HG02885 (cell line): ENCODE measurements around the gene PNMA8A.

ENCODE experiments used
- ATAC-seq: cut with Tn5 transposase; IDR thresholded peaks from one replicate; pipeline ENCODE4 v1.9.1; 2021; ENCODE audit warnings: mild to moderate bottlenecking; ENCODE audit not compliant: unreplicated experiment, poor library complexity

PNMA8A gene

GRCh38 chr19:46471811-46472543 lies 614 bp upstream of the PNMA8A start:
- ATAC-seq: no peak

- no peak for ATAC-seq
Measured at GRCh38 chr19:46470376-46470775, 987 bp downstream of the PNMA8A start.

GRCh38 chr19:46469541-46470185 lies 1.7 kb downstream of the PNMA8A start:
- no peak for ATAC-seq

GRCh38 chr19:46466536-46467196 lies 4.7 kb downstream of the PNMA8A start:
- peak; percentile 63 for ATAC-seq

GRCh38 chr19:46463516-46463915 lies 7.8 kb downstream of the PNMA8A start:
- no peak for ATAC-seq

GRCh38 chr19:46461537-46461936 lies 9.8 kb downstream of the PNMA8A start:
- no peak for ATAC-seq

GRCh38 chr19:46460981-46461380 lies 10.4 kb downstream of the PNMA8A start:
- ATAC-seq: no peak

- no peak for ATAC-seq
Measured at GRCh38 chr19:46460055-46460454, 11.3 kb downstream of the PNMA8A start.

- ATAC-seq: no peak
Measured at GRCh38 chr19:46456930-46457329, 14.4 kb downstream of the PNMA8A start.

- no peak for ATAC-seq
Measured at GRCh38 chr19:46454244-46454643, 17.1 kb downstream of the PNMA8A start.

GRCh38 chr19:46453661-46454060 lies 17.7 kb downstream of the PNMA8A start:
- no peak for ATAC-seq

- no peak for ATAC-seq
Measured at GRCh38 chr19:46452186-46452585, 19.2 kb downstream of the PNMA8A start.

GRCh38 chr19:46451352-46451751 lies 20.0 kb downstream of the PNMA8A start:
- no peak for ATAC-seq

GRCh38 chr19:46450737-46451136 lies 20.6 kb downstream of the PNMA8A start:
- no peak for ATAC-seq

GRCh38 chr19:46449228-46449627 lies 22.1 kb downstream of the PNMA8A start:
- ATAC-seq: no peak

- ATAC-seq: no peak
Measured at GRCh38 chr19:46448601-46449000, 22.8 kb downstream of the PNMA8A start.

- ATAC-seq: no peak
Measured at GRCh38 chr19:46447824-46448223, 23.5 kb downstream of the PNMA8A start.

GRCh38 chr19:46447006-46447405 lies 24.4 kb downstream of the PNMA8A start:
- ATAC-seq: no peak

- ATAC-seq: no peak
Measured at GRCh38 chr19:46446021-46446420, 25.3 kb downstream of the PNMA8A start.

GRCh38 chr19:46442808-46443450 lies 28.4 kb downstream of the PNMA8A start:
- ATAC-seq: no peak

GRCh38 chr19:46441866-46442265 lies 29.5 kb downstream of the PNMA8A start:
- ATAC-seq: no peak
